Measurements from ENCODE around the gene SKIDA1. TPM values are rescaled to one million over a fixed set of nuclear protein-coding genes. Genes with fewer than 3 reads are reported as not detected.
A peak's percentile ranks its signal among the peaks of the same experiment; 100 is the strongest.

SKIDA1 gene
- total RNA-seq, 1 donor from 2014 or later = 2.1 TPM

DNA sequence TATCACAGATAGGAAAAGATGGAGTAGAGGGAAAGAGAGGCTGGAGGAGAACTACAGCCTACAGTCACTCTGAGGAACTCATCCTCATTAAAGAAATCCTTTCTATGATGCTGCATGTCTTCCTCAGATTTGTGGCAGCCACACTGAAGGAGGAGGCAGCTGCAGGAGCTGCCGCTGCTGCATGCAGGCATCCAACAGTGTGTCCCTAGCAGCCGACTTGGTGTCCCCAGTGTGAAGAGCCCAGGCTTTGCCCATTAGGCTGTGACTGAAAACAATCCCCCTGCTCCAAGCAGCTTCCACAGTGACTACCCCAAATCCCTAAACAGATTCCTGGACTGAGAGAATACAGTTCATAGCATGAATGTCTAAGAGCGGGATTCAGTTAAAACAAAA is 23.1 kb downstream of the SKIDA1 start:
- no peak for DNase-seq (ENCODE audit: low read depth)

DNA sequence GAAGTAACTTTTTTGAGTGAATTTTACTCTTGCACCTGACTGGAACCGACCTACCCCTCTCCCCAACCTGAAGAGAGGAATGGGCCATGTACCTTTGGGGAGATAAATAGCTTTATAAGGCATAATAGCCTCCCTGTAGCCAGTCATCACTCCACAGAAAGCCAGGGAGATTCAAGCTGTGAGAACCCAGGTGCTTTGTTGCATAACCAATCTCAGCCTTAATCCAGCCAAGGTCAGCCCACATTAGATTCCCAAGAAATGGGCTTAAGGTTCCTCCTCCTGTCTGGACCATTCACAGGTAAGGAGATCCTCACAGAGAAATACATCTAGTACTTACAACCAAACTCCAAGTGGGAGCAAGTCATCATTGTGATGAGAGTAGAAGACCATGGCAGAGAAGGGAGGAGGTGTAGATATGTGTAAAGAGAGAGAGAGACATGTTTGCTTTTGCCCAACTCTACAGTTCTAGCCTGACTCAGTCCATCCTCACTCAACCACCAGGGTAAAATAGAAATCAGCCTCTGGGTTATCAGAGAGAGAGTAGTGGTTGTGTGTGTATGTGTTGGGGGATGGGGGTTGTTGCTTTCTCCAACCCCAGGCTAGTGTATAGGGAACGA is 23.6 kb downstream of the SKIDA1 start:
- DNase-seq (ENCODE audit: low read depth) = no peak

DNA sequence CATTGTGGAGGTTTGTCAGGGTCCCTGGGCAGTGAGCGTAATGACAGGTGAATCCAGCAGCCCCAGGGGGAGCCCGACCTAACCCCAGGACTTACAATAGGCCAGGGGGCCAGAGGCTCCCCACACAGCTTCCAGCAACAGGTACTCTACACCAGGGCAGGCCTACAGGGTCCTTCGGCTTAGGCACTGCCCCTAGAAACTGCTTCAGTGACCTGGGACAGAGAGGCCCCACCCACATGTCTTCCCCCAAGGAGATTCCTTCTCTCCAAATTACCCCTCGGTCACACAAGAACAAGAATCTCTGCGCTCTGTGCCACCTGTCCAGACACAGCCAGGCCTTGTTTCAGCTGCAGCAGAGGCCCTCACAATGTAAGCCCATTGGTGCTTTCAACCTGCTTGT is 24.4 kb downstream of the SKIDA1 start:
- no peak for DNase-seq (ENCODE audit: low read depth)

DNA sequence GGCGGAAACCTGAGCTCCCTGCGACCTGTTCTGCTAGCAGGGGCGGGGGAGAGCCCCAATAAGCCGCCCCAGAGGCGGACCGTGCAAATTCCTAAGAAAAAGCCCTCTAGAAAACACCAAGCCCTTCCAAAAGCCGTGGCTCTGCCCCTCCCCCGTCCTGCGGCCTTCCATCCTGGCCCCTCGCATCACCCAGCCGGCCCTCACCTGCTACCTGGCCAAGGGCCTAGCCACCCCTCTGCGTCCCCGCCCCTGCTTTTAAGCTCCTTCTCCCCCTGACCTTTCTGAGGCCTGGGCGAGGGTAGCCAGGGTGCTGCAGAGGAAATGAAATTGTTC is 24.9 kb downstream of the SKIDA1 start:
- DNase-seq (ENCODE audit: low read depth) = no peak

DNA sequence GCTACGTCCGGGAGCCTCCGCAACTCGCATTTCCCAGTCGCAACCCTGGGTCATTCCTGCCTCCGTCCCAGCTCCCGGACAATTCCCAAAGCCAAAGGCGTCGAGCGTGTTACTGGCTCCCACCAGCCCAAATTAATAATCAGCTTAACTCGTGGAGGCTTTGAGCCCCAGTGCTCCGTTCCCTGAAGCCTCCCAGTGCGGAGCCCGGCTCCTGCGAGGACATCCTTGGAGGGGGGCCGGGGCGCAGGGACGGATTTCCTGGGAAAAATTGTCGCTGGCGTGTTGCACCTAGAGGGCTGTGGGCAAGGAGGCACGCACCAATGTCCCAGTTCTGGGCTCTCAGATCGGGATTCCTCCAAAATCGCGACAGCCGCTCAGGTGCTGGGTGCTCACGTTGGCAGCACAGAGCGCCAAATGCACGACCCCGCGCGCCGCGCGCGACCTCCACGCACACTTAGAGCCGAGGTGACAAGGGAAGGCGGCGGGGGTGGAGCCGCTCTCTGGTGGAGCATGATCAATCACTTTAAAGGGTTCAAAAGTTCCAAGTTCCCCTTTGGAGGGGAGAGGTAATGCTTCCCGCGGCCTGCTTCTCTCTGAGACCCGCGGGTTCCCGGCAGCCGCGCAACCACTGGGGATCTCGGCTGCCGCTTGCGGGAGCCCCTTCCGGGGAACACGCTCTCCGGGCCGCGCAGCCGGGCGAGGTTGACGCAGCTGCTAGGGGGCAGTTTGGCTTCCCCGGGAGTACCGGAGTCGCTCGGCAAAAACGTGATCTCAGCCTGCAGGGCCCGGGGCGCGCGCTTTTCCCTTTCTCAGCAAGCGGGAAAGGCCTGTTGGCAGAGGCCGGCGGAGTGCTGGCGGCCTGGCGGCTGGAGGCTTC is 25.5 kb downstream of the SKIDA1 start:
- no peak for DNase-seq (ENCODE audit: low read depth)

DNA sequence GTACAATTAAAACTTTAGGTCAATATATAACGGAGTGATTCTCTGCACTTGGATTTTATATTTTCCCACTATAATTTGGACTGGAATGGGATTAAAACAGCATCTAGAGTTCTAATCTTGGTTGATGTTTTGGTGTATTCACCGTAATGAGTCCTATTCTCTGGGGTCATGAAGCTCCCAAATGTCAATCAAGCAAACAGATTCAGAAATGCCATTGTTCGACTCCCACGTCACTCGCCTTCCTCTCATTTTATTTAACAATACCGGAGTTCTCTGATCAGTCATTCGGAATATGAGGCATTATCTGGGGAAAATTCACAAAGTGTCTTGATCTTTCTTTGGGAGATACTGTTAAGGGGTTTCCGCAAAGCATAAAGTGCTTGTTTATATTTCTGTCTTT is 26.5 kb downstream of the SKIDA1 start:
- no peak for DNase-seq (ENCODE audit: low read depth)

DNA sequence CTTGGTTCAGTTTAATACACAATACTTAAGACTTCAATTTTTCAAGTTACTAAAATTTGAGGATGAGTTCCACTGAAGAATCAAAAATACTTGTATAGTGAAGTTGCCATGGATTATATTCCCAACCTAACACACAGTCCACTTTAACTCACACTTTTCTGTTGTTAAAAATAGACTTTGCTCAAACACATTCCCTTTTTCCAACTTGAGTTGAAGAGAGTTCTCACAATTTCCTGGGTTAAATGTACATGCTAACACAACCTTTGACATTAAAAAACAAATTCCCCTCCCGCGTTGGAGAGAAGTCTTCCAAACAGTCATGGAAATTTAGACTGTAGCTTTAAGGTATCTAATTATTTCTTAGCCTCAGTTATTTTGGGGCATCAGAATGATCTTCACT is 27.1 kb downstream of the SKIDA1 start:
- no peak for DNase-seq (ENCODE audit: low read depth)

DNA sequence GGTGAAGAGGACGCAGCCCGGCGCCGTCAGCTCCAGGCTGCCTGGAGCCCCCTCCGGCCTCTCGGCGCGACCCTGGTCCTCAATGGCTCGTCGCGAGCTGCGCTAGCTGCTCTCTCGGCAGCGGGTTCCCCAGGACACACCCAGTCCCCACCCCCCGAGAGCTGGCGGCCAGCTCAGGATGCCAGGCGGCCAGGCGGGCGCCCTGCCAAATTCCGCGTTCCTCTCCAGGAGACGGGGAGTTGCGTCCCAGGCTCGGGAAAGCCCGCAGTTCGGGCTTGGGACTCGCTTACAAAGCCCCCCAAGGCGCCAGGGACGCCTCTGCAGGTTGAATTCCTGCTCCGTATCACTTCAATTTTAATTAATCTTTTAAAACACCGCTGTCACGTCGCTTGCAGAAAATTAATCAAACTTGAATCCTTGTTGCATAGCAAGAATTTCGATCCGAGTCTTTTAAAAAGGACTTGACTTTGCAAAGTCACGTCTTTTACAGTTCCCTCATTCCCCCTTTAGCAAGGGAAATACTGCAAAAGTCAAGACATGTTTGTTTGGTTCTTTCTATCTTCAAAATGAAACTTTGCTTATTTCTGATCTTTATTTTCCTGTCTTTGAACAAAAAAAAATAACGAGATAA is 28.2 kb downstream of the SKIDA1 start:
- DNase-seq (ENCODE audit: low read depth) = peak; percentile 73

DNA sequence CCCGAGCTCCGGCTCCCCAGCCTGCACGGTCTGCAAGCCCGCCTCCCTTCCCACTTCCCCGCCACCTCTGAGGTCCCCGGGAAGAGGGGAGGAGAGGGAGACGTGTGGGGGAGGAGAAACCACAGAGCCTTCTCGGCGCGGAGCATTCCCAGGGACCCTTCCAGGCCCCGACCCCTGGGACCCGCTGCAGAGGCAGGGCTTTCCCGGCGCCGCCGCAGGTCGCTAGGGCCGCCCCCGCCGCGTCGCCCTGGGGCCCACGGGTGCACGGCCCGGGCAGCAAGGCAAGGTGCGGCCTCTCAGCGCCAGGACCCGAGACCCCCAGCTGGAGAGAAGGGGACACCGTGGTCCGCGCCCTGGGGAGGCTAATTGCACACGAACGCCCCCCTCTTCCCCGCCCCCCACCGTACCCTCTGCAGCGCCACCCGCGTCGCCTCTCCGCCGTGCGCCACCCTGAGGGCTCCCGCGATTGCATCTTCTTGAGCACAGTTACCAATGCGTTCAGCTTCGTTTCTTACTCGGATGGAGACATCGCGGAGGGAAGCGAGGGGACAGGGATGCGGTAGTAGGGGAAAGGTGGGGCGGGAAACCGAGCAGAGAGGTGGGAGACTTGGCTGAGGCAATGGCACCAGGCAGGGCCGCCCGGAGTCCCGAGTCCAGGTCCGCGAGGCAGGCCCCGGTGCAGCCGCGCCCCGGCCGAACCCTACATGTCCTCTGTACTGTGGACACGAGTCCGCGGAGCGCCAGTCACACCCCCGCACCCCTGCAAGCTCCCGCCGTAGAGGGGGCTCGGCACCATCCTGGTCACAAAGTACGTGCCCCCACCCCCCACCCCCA is 28.9 kb downstream of the SKIDA1 start:
- no peak for DNase-seq (ENCODE audit: low read depth)

DNA sequence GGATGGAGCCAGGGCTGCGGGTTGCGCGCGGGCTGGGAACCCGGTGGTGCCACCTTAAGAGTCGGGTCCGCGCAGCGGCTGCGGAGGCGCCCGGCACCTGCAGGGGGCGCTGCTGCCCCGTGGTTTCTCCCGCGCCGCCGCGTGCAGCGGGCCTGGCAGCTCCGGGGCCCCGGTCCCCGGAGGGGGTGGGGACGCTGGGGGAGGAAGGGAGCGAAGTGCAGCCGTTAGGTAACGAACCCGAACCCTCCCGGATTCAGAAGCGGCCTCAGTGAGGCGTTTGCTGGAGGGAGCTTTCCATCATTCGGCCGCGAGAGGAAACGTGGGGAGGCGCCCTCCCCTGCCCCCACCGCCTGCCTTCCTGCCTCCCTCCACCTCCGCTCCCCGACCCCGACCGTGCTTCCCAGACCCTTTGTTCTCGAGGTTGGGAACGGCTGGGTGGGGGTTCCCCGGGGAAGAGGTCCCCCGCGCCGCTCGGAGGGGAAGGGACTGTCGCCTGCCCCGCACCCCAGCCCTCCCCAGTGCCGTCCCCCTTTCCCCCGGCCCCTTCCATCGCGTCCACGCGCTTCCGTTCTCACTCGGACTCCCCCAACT is 29.6 kb downstream of the SKIDA1 start:
- DNase-seq (ENCODE audit: low read depth) = no peak

DNA sequence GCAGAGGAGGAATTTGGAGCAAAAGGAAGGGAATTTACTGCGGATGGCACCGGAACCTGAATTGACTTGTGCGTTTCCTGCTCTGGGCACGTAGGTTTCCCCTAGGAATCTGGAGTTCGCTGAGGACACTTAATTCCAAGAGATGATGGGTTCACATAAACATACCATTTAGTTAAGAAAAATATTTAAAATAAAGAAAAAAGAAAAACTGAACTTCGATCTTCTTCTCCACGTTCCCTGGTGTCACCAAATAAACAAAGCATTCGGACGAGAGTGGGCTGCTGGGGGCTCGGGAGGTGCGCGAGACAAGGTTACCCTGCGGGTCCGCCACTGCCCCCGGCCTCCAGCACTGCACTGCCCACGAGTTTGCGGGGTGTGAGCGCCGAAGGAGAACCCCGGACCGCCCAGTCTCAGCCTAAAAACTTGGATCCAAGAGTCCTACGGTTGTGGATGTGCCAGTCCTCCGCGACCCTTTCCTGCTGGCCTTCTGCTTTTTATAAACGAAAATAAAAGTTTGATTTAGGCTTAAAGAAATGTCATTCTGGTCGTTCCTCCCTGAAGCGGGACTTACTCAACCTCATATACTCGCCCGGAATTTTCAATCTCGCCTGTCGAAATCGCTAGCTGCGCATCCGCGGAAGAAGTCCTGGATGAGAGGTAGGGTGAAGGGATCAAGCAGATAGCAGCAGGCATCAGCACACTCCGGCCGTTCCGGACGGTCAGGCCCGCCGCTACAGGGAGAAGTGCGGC is 30.3 kb downstream of the SKIDA1 start:
- no peak for DNase-seq (ENCODE audit: low read depth)

DNA sequence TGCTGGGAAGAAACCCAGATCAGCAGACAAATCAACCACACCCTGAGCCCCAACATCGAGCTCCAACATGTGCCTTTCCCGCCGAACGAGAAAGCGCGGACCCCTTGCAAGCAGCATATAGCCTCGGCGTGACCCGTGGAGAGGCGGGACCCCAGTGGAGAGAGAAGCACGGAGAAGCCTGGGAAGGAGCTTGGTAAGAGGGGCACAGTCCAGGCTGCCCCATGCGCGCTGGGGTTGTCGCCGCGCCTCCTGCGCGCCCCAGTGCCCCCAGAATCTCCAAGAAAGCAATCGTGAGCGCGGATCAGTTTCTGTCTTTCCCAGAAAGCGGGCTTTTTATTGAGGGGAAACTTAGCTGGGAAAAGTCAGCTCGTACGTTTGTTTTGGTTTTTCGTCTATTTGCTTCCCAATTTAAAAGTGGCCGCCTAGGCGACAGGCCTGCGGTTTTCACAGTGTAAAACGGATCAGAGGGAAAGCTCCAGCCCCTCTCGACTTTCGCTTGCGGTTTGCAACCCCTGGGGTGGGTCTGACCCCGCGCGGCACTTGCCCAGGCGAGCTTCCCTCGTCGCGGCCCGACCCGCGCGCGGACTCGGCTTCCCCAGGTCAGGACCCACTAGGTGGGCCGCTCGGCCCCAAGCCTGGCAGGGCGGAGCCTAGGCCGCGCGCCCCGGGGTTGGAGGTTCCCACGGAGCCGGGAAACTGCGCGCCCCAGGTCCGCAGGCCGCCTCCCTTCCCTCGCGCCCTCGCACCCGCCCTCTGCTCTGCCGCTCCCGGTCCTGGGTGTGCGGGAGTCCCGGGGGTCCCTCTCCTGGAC is 31.1 kb downstream of the SKIDA1 start:
- no peak for DNase-seq (ENCODE audit: low read depth)

DNA sequence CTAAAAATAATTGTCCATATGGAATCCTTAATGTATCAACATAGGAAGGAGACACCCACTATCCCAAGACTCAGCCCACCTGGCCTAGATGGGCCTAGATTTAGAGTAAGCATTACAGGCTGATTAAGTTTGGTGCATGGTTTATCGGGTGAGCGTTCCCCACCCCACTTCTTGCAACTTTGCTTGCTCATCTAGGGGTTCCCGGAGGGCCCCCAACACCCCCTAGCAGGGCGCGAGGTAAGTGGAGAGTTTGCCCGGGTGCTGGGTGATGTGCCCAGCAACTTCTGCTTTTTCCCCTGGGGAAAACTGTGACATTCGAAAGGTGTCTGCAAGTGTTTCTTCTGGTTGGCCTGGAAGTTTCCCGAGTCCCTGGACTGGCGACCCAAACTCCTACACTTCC is 31.7 kb downstream of the SKIDA1 start:
- DNase-seq (ENCODE audit: low read depth) = no peak

DNA sequence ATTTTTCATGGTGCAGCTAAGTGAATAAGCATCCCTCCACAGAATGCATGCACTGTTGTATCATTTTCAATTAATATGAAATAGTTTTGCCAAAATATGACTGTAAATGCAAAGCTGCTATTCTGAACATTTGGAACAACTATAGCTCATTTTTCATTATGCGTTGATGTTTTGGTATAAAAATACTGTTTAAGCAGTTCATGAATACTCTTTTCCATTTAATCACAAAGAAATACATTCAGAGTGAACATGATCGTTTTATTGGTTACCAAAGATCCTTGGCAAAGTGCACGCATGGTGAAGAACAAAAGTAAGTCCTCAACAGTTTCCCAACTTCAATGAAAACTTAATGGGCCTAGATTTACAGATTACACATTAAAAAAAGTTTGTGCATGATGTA is 33.1 kb downstream of the SKIDA1 start:
- no peak for DNase-seq (ENCODE audit: low read depth)

DNA sequence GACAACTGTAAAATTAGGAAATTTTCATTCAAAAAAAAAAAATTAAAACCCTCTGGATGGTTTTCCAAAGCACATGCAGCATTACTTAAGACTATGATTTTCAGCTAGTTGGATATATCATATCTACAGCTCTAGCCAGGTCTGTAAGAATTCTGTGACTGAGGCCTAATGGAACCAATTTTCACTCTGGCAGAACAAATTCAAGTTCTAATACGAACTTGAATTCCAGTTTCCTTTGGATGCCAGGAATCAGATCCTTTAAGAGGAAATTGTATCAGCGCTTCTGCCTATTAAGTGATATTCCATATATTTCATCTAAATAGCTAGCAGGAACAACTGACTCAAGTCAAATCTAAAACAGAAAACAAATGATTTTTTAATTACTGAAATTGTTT is 34.8 kb downstream of the SKIDA1 start:
- no peak for DNase-seq (ENCODE audit: low read depth)

DNA sequence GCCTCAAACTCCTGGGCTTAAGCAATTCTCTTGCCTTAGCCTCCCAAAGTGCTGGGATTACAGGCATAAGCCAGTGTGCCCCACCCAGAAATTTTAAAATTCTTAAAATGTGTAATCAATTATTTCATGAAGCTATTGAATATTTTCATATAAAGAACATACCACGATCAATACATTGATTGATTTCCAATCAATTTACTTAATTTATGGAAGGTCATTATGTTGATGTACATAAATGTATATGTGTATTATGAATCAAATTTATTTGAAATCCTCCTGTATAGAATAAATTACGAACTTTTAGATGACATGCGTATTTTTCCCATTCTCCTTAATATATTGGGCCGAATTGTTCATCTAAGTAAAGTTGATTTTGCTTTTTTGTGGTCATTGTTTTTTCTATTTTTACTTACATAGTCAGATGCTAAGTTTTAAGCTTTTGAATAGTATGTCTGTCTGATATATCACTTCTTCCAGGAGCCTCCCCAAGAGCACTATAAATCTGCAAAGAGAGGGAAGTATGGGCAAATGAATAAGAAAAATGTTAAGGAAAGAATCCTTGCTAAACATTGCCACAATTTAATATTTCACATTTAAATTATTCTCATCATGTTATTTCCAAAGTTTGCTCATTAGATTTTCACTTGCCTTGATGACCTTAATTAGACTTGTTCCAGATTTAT is 35.3 kb downstream of the SKIDA1 start:
- DNase-seq (ENCODE audit: low read depth) = no peak

DNA sequence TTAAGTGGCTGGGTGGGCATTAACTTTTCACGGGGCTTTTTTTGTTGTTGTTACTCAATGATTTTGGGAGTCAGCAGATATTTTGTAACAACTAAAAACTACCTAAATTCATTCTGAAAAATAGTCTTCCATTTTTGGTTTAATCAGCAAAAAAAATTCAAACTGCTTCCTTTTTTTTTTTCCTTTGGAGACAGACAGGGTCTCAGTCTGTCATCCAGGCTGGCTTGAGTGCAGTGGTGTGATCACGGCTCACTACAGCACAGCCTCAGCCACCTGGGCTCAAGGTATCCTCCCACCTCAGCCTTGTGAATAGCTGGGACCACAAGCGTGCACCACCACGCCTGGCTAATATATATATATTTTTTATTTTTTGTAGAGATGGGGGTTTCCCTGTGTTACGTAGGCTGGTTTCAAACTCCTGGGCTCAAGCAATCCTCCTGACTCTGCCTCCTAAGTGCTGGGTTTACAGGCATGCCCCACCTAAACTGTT is 36.5 kb downstream of the SKIDA1 start:
- no peak for DNase-seq (ENCODE audit: low read depth)

DNA sequence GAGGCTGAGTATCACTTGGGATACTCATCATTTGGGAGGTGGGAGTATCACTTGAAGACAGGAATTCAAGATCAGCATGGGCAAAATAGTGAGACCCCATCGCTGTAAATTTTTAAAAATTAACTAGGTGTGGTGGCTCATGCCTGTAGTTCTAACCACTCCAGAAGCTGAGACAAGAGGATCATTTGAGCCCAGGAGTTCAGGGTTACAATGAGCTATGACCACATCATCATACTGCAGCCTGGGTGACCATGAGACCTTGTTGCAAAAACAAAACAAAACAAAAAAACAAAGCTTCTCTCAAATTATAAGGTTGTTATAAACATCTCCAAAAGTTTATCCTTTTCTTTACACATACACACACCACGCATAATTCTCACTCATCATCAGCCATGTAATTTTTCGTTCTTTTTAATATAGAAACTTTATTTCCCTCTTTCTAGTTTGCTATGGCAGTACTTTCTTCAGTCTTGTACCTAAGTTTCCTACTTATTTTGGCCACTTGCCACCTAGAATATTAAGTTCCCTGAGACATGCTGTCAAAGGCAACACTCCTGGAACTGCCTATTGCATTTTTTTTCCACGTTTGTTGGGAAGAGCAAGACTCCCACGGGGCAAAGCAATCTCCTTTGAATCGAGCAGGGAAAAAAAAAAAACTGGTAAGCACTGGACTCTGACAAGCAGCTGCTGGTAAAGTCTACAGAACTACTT is 37.1 kb downstream of the SKIDA1 start:
- DNase-seq (ENCODE audit: low read depth) = peak; percentile 83

All from renal cortical epithelial cell (primary cell).